Spleen (tissue), 11 donors: ENCODE measurements around the gene PCCA. TPM values are rescaled to one million over a fixed set of nuclear protein-coding genes. Genes with fewer than 3 reads are reported as not detected.

ENCODE experiments used
- DNase-seq: peaks from one replicate; pipeline ENCODE4 v3.0.0-alpha.2; 2020
- H3K27ac ChIP-seq, 8 donors: fragments of 200-600 bp; sonication (generic) in 7 of 8; 1 replicate in 4 of 8; 2 replicates in 4 of 8; pipeline versions ENCODE4 v1.5.0 to v1.8.0; 2016 to 2021; ENCODE audit warnings: inconsistent platforms in 4 of 8, mild to moderate bottlenecking in 4 of 8, moderate library complexity in 1 of 8
- H3K27me3 ChIP-seq, 7 donors: fragments of 200-600 bp; sonication (generic) in 6 of 7; replicated peaks in 1 of 7; 1 replicate in 4 of 7; 2 replicates in 3 of 7; pipeline versions ENCODE4 v1.5.0 to v1.8.0; 2016 to 2021; ENCODE audit warnings: inconsistent platforms in 3 of 7, mild to moderate bottlenecking in 1 of 7
- H3K36me3 ChIP-seq, 6 donors: fragments of 200-600 bp; sonication (generic) in 5 of 6; 1 replicate in 4 of 6; 2 replicates in 2 of 6; pipeline versions ENCODE4 v1.5.0 to v1.8.0; 2016 to 2021; ENCODE audit warnings: inconsistent platforms in 2 of 6
- H3K4me1 ChIP-seq, 6 donors: fragments of 200-600 bp; sonication (generic) in 5 of 6; 1 replicate in 3 of 6; 2 replicates in 3 of 6; pipeline versions ENCODE4 v1.5.0 to v1.8.0; 2016 to 2021; ENCODE audit warnings: inconsistent platforms in 3 of 6
- H3K4me3 ChIP-seq, 8 donors: fragments of 200-600 bp; sonication (generic) in 7 of 8; 1 replicate in 4 of 8; 2 replicates in 4 of 8; pipeline versions ENCODE4 v1.5.0 to v1.8.0; 2016 to 2021; ENCODE audit warnings: inconsistent platforms in 4 of 8, mild to moderate bottlenecking in 4 of 8, moderate library complexity in 2 of 8
- H3K9me3 ChIP-seq, 8 donors: fragments of 200-600 bp; sonication (generic) in 7 of 8; 1 replicate in 4 of 8; 2 replicates in 4 of 8; pipeline versions ENCODE4 v1.5.0 to v1.8.0; 2016 to 2021; ENCODE audit warnings: inconsistent platforms in 4 of 8
- POLR2A ChIP-seq, 3 donors: fragments of 450-650 bp; IDR thresholded peaks; one replicate each; pipeline ENCODE4 v1.5.1; 2017; ENCODE audit warnings: antibody characterized with exemption in 3 of 3, mild to moderate bottlenecking in 1 of 3
- POLR2AphosphoS5 ChIP-seq, 3 donors: sonication (generic); formaldehyde crosslinking; IDR thresholded peaks; one replicate each; pipeline ENCODE4 v1.5.1; 2017; ENCODE audit warnings: antibody characterized with exemption in 3 of 3
- WGBS, 5 donors: extraction: QIAGEN DNeasy Blood & Tissue Kit in 3 of 5; methylation state at CpG; one replicate each; pipeline versions ENCODE4 v1.1.5 to v1.1.7; 2013 to 2018; 5-methylcytosine and 5-hydroxymethylcytosine counted together
- intact Hi-C: fragments of 100-400 bp; cut with DNase I; formaldehyde crosslinking; loops from one replicate; pipeline ENCODE4 v1.15.0; 2023; ENCODE audit warnings: low total_unique reads
- polyA plus RNA-seq, 3 donors: library from polyadenylated mRNA; stranded (reverse); fragments of 200-250 nt; gene quantifications; one replicate each; pipeline ENCODE4 v1.2.1, GENCODE V29; 2013
- total RNA-seq, 7 donors: library from RNA; depleted of rRNA in 3 of 7; stranded (reverse); fragments of >200 nt in 3 of 7; fragmentation: NEBNext Ultra II Directional in 4 of 7; extraction: Animal tissue kit (Norgen Biotek cat#: 25700) in 4 of 7; gene quantifications; one replicate each; pipeline versions ENCODE4 v1.1.0 to v1.2.1, GENCODE V29; 2016 to 2021
- TF ChIP-seq, protein P1 (sequence below), 11 experiments: fragments of 200-600 bp in 7 of 11; fragments of 450-650 bp in 4 of 11; sonication (generic) in 4 of 11; IDR thresholded peaks in 8 of 11; conservative IDR thresholded peaks in 3 of 11; 1 replicate in 7 of 11; 2 replicates in 4 of 11; pipeline versions ENCODE4 v1.4.0 to v1.8.0; 2016 to 2021; ENCODE audit warnings: antibody characterized with exemption in 11 of 11, inconsistent platforms in 4 of 11, mild to moderate bottlenecking in 1 of 11
- donor health status: healthy with polysubstance abuse.
- donor health status: DM: no; HTN: no; CAD: no; lungs with moderate emphysema.
- donor health status: DM: no; HTN: no; CAD: no.
- donor health status: Bipolar disorder and iron deficiency.
- donor health status: healthy.
- donor health status: DM: no; HTN: no; CAD: no.
- donor health status: DM: yes; HTN: yes; CAD: no.

PCCA gene
- total and polyA plus RNA-seq, 10 donors, result 9.3 to 54.9 (median 43.9) TPM

DNA sequence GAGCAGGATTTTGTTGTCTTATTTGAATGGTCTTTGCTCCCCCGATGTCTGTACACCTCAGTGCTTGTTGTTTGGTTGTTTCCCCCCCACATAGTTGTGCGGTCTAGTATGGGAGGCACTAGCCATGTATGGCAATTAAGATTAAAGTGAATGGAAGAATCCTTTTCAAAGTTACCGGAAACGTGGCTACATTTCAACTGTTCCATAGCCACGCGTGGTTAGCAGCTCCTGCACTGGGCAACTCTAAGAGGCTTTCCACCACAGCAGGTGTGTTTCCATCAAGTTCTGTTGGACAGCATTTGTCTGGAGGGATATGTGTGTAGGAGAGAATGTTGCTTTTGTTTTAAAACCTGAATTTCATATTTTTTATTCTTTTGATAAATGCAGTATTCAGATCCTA lies 252.4 kb downstream of the PCCA start:
- Histone ChIP-seq H3K4me3 (no peak overlapping the region), H3K27ac (no peak overlapping the region), H3K9me3 (peaks cover 0 to 5% (median 0%) of the 10 kb centered on the region in 8 donors), H3K27me3 (no peaks in the 10 kb centered on the region), H3K4me1 (no peaks in the 10 kb centered on the region), H3K36me3 (peaks cover 0 to 50% (median 0%) of the 10 kb centered on the region in 6 donors)
- no peak for TF ChIP-seq POLR2A (IDR thresholded peaks at IDR 0.05)
- TF ChIP-seq, protein P1, sequence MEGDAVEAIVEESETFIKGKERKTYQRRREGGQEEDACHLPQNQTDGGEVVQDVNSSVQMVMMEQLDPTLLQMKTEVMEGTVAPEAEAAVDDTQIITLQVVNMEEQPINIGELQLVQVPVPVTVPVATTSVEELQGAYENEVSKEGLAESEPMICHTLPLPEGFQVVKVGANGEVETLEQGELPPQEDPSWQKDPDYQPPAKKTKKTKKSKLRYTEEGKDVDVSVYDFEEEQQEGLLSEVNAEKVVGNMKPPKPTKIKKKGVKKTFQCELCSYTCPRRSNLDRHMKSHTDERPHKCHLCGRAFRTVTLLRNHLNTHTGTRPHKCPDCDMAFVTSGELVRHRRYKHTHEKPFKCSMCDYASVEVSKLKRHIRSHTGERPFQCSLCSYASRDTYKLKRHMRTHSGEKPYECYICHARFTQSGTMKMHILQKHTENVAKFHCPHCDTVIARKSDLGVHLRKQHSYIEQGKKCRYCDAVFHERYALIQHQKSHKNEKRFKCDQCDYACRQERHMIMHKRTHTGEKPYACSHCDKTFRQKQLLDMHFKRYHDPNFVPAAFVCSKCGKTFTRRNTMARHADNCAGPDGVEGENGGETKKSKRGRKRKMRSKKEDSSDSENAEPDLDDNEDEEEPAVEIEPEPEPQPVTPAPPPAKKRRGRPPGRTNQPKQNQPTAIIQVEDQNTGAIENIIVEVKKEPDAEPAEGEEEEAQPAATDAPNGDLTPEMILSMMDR (IDR thresholded peaks at IDR 0.05 in 8 of 11, conservative IDR thresholded peaks at IDR 0.05 in 3 of 11), result no peak
- no peak for TF ChIP-seq POLR2AphosphoS5 (IDR thresholded peaks at IDR 0.05)
- 81 to 89% (median 86%) methylated on average over 6 of the region's 6 CpGs for WGBS, 5 donors
- intact Hi-C loops, result no loop called here
- no peak for DNase-seq

DNA sequence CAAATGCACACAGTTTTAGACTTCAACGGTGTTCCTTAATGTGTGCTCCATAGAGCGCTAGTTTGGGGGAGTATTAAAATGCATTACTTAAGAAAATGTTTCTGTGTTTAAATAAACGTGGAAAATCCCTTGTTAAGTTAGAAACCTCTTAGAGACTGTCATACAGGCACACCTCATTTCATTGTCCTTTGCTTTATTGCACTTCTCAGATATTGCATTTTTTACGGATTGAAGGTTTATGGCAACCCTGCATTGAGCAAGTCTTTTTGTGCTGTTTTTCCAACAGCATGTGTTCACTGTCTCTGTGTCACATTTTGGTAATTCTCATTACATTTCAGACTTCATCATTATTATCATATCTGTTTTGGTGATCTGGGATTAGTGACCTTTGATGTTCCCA lies 255.7 kb downstream of the PCCA start:
- Histone ChIP-seq H3K27me3 (no peaks in the 10 kb centered on the region), H3K36me3 (peaks cover 0 to 41% (median 0%) of the 10 kb centered on the region in 6 donors), H3K27ac (no peak overlapping the region), H3K4me1 (no peaks in the 10 kb centered on the region), H3K9me3 (peaks cover 0 to 5% (median 0%) of the 10 kb centered on the region in 8 donors), H3K4me3 (no peak overlapping the region)
- TF ChIP-seq POLR2AphosphoS5 (IDR thresholded peaks at IDR 0.05), result no peak
- TF ChIP-seq, protein P1 (IDR thresholded peaks at IDR 0.05 in 8 of 11, conservative IDR thresholded peaks at IDR 0.05 in 3 of 11), result no peak
- TF ChIP-seq POLR2A (IDR thresholded peaks at IDR 0.05), result no peak
- intact Hi-C loops, result no loop called here
- 72 to 92% (median 83%) methylated on average over 4 of the region's 4 CpGs for WGBS, 5 donors
- no peak for DNase-seq

DNA sequence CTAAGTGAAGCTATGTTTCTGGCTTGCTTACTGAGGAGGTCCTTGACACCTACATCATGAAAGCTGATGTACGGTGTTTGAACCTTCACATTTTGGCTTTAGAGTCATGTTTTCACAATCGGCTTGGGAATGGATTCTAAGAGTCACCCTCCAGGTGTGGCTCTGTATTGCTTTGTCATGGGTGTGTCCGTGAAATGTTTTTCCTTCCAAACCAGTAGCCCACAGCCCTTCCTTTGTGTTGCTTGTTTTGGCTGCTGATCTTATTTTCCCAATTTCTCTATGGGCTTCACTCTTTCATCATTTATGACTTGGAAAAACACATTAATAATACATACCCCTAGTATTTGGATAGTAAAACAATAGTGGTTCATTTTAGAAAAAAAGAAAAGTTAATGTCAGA lies 259.1 kb downstream of the PCCA start:
- Histone ChIP-seq H3K36me3 (peaks cover 0 to 25% (median 0%) of the 10 kb centered on the region in 6 donors), H3K9me3 (peaks cover 0 to 5% (median 0%) of the 10 kb centered on the region in 8 donors), H3K27ac (no peak overlapping the region), H3K27me3 (no peaks in the 10 kb centered on the region), H3K4me3 (no peak overlapping the region), H3K4me1 (no peaks in the 10 kb centered on the region)
- 88 to 93% (median 89%) methylated on average over 3 of the region's 3 CpGs for WGBS, 5 donors
- TF ChIP-seq POLR2A (IDR thresholded peaks at IDR 0.05) (no peak), POLR2AphosphoS5 (IDR thresholded peaks at IDR 0.05) (no peak)
- TF ChIP-seq, protein P1 (IDR thresholded peaks at IDR 0.05 in 8 of 11, conservative IDR thresholded peaks at IDR 0.05 in 3 of 11), result no peak
- no peak for DNase-seq
- intact Hi-C loops, result no loop called here

DNA sequence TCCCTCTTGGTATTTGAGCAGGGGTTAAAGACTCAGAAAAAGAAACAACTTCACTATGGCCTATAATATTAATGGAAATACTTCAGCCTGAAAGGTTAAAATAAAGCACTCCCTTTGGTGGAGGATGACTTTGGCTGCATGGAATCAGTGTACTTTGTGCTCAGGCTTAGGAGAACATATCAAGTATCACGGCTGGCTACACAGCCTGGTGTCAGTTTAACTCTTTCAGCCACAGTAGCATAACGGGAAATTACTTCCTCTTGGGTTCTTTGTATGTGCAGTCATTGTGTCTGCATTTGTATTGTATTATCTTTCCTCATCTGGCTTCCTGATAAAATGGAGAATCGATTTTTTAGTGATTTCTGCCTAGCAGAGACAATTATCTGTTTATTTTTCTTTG lies 260.7 kb downstream of the PCCA start:
- H3K27ac ChIP-seq, result no peak overlapping the region
- no peak for TF ChIP-seq POLR2A (IDR thresholded peaks at IDR 0.05)
- TF ChIP-seq, protein P1 (IDR thresholded peaks at IDR 0.05 in 8 of 11, conservative IDR thresholded peaks at IDR 0.05 in 3 of 11), result no peak
- no peak for TF ChIP-seq POLR2AphosphoS5 (IDR thresholded peaks at IDR 0.05)
- DNase-seq, result no peak
- peaks cover 0 to 5% (median 0%) of the 10 kb centered on the region in 8 donors for H3K9me3 ChIP-seq
- WGBS, 5 donors, result 41 to 58% (median 49%) methylated on average over 3 of the region's 3 CpGs
- H3K27me3 ChIP-seq, result no peaks in the 10 kb centered on the region
- H3K4me1 ChIP-seq, result no peaks in the 10 kb centered on the region
- H3K36me3 ChIP-seq, result peaks cover 0 to 10% (median 0%) of the 10 kb centered on the region in 6 donors
- no peak overlapping the region for H3K4me3 ChIP-seq
- intact Hi-C loops, result no loop called here
